Fibroblast of lung (primary cell): Measurements from ENCODE around the gene CRELD2. TPM values are rescaled to one million over a fixed set of nuclear protein-coding genes. Genes with fewer than 3 reads are reported as not detected.

Experiments
- DNase-seq, 2 donors: peaks; one replicate each; pipeline versions ENCODE4 v3.0.0 to v3.0.0-alpha.2; 2010; ENCODE audit warnings: low read depth in 2 of 2
- H2AFZ ChIP-seq: 2 replicates; pipeline ENCODE4 v1.5.1; 2012; ENCODE audit warnings: low read length, control low read depth, inconsistent platforms
- H3K27ac ChIP-seq: 2 replicates; pipeline ENCODE4 v1.5.1; 2011; ENCODE audit warnings: low read length, control low read depth; ENCODE audit not compliant: insufficient read depth
- H3K27me3 ChIP-seq: 2 replicates; pipeline ENCODE4 v1.5.1; 2011; ENCODE audit warnings: mild to moderate bottlenecking, low read length; ENCODE audit not compliant: control insufficient read depth, insufficient read depth
- H3K36me3 ChIP-seq: 2 replicates; pipeline ENCODE4 v1.5.1; 2011; ENCODE audit warnings: low read length; ENCODE audit not compliant: control insufficient read depth, insufficient read depth
- H3K4me1 ChIP-seq: 2 replicates; pipeline ENCODE4 v1.5.1; 2011; ENCODE audit warnings: low read length; ENCODE audit not compliant: control insufficient read depth, insufficient read depth; ENCODE audit errors: extremely low read depth
- H3K4me2 ChIP-seq: 2 replicates; pipeline ENCODE4 v1.5.1; 2011; ENCODE audit warnings: low read length, control low read depth; ENCODE audit not compliant: insufficient read depth; ENCODE audit errors: extremely low read depth
- H3K4me3 ChIP-seq, 4 experiments: fragments of 200-600 bp in 1 of 4; sonication (generic) in 1 of 4; replicated peaks in 1 of 4; 2 replicates each; pipeline ENCODE4 v1.5.1; 2011 to 2016; ENCODE audit warnings: low read length in 4 of 4, low read depth in 3 of 4, mild to moderate bottlenecking in 3 of 4, control low read depth in 2 of 4, inconsistent platforms in 1 of 4, mixed read lengths in 1 of 4; ENCODE audit not compliant: insufficient read depth in 1 of 4; ENCODE audit errors: control extremely low read depth in 1 of 4
- H3K79me2 ChIP-seq: 2 replicates; pipeline ENCODE4 v1.5.1; 2012; ENCODE audit warnings: mild to moderate bottlenecking, low read length, inconsistent platforms; ENCODE audit not compliant: control insufficient read depth, insufficient read depth
- H3K9ac ChIP-seq: 2 replicates; pipeline ENCODE4 v1.5.1; 2011; ENCODE audit warnings: mild to moderate bottlenecking, low read length, control low read depth; ENCODE audit not compliant: insufficient read depth
- H3K9me3 ChIP-seq: 2 replicates; pipeline ENCODE4 v1.5.1; 2012; ENCODE audit warnings: low read depth, low read length; ENCODE audit not compliant: control insufficient read depth, insufficient read depth
- H4K20me1 ChIP-seq: 2 replicates; pipeline ENCODE4 v1.5.1; 2011; ENCODE audit warnings: low read length; ENCODE audit not compliant: control insufficient read depth, insufficient read depth; ENCODE audit errors: extremely low read depth
- EZH2 ChIP-seq: IDR thresholded peaks from 2 replicates; pipeline ENCODE4 v1.5.1; 2012; ENCODE audit warnings: low read length, control low read depth, mild to moderate bottlenecking; ENCODE audit errors: missing control alignments
- polyA plus RNA-seq, 2 donors: library from polyadenylated mRNA; depleted of rRNA in 1 of 2; stranded (reverse) in 1 of 2; unstranded in 1 of 2; fragments of >200 nt; gene quantifications; 2 replicates each; pipeline ENCODE4 v1.2.1, GENCODE V29; 2011 to 2012; ENCODE audit warnings: missing spikeins in 1 of 2
- total RNA-seq: library from RNA; depleted of rRNA; stranded (reverse); fragments of >200 nt; gene quantifications from 2 replicates; pipeline ENCODE4 v1.2.1, GENCODE V29; 2014
- TF ChIP-seq, protein P1 (sequence below), 2 donors: IDR thresholded peaks in 1 of 2; conservative IDR thresholded peaks in 1 of 2; 1 replicate in 1 of 2; 2 replicates in 1 of 2; pipeline ENCODE4 v1.5.1; 2011 to 2012; ENCODE audit warnings: low read length in 2 of 2, control low read depth in 1 of 2, inconsistent platforms in 1 of 2, low read depth in 1 of 2, mild to moderate bottlenecking in 1 of 2

The CRELD2 gene
- total and polyA plus RNA-seq, 2 donors (not counting 1 experiment from before 2014, with no cell fraction given) = 45.3 to 56.6 TPM

DNA sequence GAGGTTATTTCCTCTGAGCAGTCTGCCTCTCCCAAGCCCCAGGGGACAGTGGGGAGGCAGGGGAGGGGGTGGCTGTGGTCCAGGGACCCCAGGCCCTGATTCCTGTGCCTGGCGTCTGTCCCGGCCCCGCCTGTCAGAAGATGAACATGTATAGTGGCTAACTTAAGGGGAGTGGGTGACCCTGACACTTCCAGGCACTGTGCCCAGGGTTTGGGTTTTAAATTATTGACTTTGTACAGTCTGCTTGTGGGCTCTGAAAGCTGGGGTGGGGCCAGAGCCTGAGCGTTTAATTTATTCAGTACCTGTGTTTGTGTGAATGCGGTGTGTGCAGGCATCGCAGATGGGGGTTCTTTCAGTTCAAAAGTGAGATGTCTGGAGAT, 45.2 kb downstream of the CRELD2 start:
- Histone ChIP-seq H4K20me1 (no peaks in the 10 kb centered on the region), H2AFZ (no peak overlapping the region), H3K9ac (no peak overlapping the region), H3K4me2 (no peak overlapping the region), H3K4me3 (peak overlapping the region in 2 of 4 experiments; percentile 68 to 84), H3K27ac (peak overlapping the region; percentile 93), H3K79me2 (peaks cover 38% of the 10 kb centered on the region), H3K9me3 (no peaks in the 10 kb centered on the region), H3K4me1 (peaks cover 31% of the 10 kb centered on the region), H3K36me3 (peaks cover 25% of the 10 kb centered on the region), H3K27me3 (no peaks in the 10 kb centered on the region)
- TF ChIP-seq EZH2 = no peak
- TF ChIP-seq, protein P1, sequence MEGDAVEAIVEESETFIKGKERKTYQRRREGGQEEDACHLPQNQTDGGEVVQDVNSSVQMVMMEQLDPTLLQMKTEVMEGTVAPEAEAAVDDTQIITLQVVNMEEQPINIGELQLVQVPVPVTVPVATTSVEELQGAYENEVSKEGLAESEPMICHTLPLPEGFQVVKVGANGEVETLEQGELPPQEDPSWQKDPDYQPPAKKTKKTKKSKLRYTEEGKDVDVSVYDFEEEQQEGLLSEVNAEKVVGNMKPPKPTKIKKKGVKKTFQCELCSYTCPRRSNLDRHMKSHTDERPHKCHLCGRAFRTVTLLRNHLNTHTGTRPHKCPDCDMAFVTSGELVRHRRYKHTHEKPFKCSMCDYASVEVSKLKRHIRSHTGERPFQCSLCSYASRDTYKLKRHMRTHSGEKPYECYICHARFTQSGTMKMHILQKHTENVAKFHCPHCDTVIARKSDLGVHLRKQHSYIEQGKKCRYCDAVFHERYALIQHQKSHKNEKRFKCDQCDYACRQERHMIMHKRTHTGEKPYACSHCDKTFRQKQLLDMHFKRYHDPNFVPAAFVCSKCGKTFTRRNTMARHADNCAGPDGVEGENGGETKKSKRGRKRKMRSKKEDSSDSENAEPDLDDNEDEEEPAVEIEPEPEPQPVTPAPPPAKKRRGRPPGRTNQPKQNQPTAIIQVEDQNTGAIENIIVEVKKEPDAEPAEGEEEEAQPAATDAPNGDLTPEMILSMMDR (conservative IDR thresholded peaks at IDR 0.05 in 1 of 2, IDR thresholded peaks at IDR 0.05 in 1 of 2; ENCODE audit: low read depth in 1 of 2, low read length in 2 of 2) = no peak
- DNase-seq = no peak

DNA sequence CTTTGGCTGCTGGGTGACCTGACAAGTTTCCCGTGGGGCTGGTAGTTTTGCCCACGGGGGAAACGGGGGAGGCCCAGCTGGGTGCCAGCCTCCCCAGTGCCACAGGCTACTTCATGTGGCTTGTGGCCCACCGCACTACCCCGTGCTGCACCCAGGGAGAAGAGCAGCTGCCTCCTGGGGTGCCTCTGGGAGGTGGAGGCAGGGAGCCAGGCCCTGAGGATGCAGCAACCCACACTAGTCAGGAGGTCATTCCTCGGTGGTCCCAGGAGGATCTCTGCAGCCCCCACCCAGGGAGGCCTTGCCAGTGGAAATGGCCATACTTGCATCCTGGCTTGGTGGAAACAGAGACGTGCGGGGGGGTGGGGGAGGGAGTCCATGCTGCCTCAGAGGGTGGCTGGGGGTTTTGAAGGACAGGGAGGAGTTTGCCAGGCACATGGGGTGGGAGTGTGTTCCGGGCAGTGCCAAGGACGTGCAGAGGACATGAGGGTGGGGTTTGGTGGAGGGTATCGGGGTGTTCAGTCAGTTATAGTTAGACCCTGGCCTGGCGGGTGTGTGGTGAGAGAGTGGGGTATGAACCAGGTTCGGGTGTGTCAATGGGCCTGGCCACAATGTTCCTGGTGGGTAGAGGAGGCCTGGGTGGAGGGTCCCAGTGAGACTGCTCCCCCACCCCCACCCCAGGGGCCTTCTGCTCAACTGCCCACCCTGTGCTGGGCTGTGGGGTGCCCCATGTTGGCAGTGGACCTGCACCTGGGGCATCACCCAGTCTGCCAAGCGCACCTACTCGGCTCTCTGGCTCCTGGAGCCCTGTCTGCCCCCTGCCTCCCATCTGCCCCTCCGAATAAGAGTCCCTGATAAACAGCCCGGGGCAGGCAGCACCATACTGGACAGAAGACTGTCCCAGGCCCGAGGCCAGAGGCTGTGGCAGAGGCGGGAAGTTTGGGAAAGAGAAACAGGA, 46.0 kb downstream of the CRELD2 start:
- peaks cover 38% of the 10 kb centered on the region for H3K79me2 ChIP-seq
- DNase-seq = no peak
- no peak for TF ChIP-seq EZH2
- TF ChIP-seq, protein P1 (conservative IDR thresholded peaks at IDR 0.05 in 1 of 2, IDR thresholded peaks at IDR 0.05 in 1 of 2; ENCODE audit: low read depth in 1 of 2, low read length in 2 of 2) = no peak
- H3K4me1 ChIP-seq = peaks cover 30% of the 10 kb centered on the region
- H2AFZ ChIP-seq = no peak overlapping the region
- peak overlapping the region in 1 of 4 experiments; percentile 84 for H3K4me3 ChIP-seq
- peak overlapping the region; percentile 7 for H3K9ac ChIP-seq
- peaks cover 25% of the 10 kb centered on the region for H3K36me3 ChIP-seq
- H3K27me3 ChIP-seq = no peaks in the 10 kb centered on the region
- H4K20me1 ChIP-seq = no peaks in the 10 kb centered on the region
- H3K27ac ChIP-seq = no peak overlapping the region
- no peaks in the 10 kb centered on the region for H3K9me3 ChIP-seq
- H3K4me2 ChIP-seq = no peak overlapping the region

DNA sequence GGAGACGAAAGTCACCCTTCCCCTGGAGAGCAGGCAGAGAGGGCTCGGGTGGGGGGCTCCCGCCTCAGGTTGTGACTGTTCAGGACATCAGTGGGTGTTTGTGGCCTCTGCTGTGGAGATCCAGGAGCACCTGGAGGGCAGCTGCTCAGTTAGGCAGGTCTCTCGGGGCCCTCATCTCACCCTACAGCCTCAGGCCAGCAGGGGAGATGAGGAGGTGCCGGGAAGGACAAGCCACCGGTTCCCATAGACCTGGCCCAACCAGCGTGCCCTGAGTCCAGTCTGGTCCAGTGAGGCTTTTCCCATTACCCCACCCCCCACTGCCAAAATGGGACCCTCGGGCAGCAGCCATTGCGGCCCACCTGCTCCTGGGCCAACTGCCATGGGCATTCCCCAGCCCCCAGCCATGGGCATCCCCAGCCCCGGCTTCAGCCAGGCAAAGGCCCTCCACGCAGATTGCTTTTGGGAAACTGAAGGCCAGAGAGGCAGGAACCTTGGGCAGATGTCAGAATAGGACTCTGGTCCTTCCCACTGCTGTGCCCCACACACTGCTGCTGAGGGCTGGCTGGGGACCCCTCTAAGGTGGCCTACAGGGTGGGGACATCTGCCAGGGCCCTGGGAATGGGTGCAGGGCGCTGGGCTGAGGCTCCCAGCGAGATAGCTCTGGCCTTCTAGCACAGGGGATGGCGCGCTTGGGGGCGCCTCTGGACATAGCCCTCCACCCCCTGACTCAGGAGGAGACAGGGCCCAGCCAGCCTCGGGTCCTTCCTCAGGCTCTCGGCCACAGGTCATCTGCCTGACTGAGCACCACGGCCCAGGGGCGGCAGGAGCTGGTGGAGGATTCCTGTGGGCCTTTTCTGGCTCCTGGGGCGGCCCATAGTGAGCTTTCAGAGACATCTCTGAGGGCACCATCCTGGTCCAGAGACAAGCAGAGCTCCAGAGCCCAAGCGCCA, 46.9 kb downstream of the CRELD2 start:
- H3K4me2 ChIP-seq = no peak overlapping the region
- H3K4me1 ChIP-seq = peaks cover 29% of the 10 kb centered on the region
- peaks cover 38% of the 10 kb centered on the region for H3K79me2 ChIP-seq
- H3K9me3 ChIP-seq = no peaks in the 10 kb centered on the region
- no peak overlapping the region for H3K4me3 ChIP-seq
- no peaks in the 10 kb centered on the region for H4K20me1 ChIP-seq
- no peak overlapping the region for H2AFZ ChIP-seq
- no peaks in the 10 kb centered on the region for H3K27me3 ChIP-seq
- H3K9ac ChIP-seq = no peak overlapping the region
- H3K27ac ChIP-seq = no peak overlapping the region
- peaks cover 25% of the 10 kb centered on the region for H3K36me3 ChIP-seq
- TF ChIP-seq, protein P1 (conservative IDR thresholded peaks at IDR 0.05 in 1 of 2, IDR thresholded peaks at IDR 0.05 in 1 of 2; ENCODE audit: low read depth in 1 of 2, low read length in 2 of 2) = no peak
- TF ChIP-seq EZH2 = no peak
- DNase-seq = no peak
